Astrocyte of the hippocampus (primary cell): ENCODE results near the gene CILP2.
A peak's percentile ranks its signal among the peaks of the same experiment; 100 is the strongest.

Experiments
- DNase-seq: peaks from one replicate; pipeline ENCODE4 v3.0.0; 2011; ENCODE audit warnings: low read depth, low spot score

Gene CILP2

DNA sequence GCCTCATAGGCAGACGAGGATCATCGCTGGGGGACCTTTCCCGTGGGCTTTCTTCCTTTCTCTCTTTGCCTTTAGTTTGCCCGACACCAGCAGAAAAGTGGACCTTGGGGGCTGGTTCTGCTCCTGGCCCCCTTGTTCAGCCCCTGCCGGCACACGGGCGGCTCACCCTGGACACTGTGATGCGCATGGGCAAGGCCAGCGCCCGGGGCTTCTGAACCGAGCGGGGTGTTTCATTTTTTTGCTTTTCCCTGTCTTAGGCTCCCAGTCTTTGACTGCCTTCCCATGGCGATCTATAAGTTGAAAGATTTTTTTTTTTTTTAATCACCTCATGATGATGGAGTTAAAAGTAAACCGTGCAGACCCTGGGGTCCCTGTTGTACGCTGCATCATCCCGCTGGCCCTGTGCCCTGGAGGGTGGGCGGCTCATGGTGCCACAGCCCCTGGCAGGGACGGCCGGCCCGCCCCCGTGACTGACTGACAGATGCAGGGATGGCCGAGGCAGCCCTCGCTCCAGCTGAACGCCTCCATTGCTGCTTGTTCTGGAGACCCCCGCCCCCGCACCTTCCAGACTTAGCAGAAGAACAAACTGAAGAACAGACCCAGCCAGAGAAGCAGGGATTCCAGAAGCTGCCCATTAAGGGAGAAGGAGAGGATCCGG is 32.3 kb upstream of the CILP2 start:
- no peak for DNase-seq

DNA sequence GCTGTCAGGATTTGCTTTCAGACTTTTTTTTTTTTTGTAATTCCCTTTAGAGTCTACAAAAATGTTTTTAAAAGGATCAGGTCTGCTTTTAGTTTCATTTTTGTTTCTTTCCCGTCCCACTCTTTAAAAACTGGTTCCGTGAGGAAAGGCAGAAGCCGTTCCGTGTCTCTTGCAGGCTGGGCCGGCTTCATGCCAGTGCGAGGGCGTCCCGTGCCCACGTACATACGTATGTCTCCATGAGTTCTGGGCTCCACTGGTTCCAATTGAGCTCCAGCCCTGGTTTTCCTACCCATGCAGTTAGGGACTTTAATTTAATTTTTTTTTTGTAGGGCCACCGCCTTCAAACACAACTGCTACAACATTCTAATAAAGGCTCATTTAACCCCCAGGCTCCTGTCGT is 31.5 kb upstream of the CILP2 start:
- no peak for DNase-seq

DNA sequence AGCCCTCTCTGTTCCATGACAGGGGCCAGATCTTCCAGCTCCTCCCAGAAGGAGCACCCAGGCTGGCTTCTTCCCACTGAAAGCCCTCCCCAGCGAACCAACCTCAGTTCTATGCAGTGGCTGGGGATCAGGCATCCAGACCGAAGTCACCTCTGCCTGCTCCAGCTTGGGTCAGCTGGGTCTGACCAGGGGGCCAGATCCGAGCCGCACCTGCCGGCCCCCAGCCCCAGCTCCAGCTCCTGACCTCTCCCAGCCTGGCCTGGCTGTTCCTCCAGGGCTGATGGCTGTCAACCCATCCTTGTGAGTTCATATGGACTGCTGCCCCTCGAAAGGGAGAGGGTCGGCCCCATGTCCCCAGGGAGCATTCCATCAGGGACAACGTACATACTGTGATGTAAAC is 30.7 kb upstream of the CILP2 start:
- no peak for DNase-seq

DNA sequence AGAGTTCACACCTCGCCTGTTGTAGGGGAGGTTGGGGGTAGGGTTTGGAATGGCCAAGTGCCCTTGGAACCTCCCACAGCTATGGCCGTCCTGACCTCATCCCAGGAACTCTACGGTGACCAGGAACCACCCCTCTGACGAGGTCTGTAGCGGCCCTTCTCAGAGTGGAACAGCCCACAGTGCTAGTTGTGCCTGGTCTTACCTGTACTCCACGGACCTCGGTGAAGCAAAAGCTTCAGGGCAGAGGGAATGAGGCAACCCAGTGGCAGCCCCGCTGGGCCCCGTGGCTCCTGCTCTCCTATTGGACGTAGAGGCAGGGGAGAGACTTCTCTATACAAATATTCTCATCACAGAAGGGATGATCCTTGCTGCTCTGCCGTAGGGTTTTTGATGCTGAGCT is 29.8 kb upstream of the CILP2 start:
- DNase-seq, result no peak

DNA sequence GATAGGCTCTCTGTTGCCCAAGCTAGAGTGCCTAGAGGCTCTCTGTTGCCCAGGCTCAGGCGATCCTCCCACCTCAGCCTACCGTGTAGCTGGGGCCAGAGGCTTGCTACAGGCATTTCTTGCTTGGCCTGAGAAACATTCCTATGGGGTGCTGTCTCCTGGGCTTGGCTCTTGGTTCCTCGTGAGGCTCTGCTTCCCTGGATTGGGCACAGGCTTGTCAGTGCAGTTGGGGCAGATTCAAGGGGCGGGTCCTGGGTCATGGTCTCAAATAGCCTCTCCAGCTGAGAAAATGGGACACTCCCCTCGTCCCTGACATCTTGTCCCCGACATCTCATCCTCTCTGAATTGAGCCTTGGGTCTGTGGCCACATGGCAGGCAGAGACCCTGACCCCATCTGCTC is 27.6 kb upstream of the CILP2 start:
- DNase-seq, result no peak

DNA sequence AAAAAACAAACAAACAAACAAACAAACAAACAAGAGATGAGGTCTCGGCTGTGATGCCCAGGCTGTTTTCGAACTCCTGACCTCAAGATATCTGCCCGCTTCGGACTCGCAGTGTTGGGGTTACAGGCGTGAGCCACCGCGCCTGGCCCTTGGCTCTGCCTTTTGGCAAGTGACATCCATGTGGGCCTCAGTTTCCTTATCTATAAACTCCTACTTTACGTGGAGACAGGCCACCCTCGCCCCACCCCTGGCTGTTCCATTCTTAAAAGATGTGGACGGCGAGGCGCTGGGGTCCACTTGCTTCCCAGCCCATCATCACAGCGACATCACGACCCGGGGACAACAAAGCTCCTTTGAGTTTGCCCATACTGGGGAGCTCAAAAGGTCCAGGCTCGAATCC is 24.4 kb upstream of the CILP2 start:
- DNase-seq, result no peak

DNA sequence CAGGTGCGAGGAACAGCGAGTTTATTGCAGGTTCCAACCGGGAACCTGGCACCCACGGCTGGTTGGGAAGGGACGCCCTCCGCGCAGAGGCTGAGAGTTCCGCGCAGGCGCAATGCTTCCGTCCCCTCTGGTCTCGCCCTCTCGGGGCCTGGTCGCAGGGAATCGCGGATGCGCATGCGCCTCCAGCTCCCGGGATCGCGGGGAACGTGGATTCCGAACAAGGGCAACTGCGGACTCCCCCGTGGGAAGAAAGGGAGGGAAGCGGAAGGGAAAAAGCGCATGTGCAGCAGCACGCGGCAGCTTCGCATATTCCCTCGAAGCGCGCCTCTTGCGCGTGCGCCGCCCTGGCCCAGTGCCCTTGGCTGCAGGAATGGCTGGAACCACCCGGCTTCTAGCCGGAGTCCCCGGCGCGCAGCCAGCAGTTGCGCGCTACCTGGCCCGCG is 23.8 kb upstream of the CILP2 start:
- peak; percentile 46 for DNase-seq

DNA sequence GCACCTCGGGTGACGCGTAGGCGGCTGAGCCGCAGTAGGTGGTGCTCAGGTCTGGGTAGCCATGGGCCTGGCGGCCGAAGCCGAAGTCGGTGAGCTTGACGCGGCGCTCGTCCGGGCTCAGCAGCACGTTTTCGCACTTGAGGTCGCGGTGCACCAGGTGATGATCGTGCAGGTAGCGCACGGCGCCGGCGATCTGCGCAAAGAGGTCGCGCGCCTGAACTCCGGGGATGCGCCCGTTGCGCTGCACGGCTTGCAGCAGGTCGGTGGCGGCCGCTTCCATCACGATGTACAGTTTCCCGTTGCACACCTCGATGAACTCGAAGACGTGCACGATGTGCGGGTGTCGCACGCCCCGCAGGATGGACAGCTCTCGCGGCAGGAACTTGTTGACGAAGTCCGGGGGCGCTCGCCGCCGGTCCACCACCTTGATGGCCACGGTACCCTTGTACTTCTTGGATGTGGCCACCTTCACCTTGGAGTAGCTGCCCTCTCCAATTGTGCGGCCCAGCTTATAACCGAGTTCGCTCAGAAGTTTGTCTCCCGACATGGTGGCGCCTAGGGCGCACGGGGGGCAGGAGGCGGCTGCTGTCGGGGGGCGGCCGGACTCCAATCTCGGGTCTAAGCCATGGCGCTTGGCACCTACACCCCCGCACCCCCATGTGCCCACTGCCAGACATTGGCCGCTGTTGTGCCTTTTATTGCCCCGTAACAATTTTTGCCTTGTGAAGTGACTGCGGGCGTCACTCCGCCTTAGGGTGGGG is 23.0 kb upstream of the CILP2 start, which contains the start of gene TSSK6:
TSSK6 (minus strand) TSS at position 668 of the 761 bp plus-strand sequence; CDS start at position 547, 121 bp downstream.
- no peak for DNase-seq

DNA sequence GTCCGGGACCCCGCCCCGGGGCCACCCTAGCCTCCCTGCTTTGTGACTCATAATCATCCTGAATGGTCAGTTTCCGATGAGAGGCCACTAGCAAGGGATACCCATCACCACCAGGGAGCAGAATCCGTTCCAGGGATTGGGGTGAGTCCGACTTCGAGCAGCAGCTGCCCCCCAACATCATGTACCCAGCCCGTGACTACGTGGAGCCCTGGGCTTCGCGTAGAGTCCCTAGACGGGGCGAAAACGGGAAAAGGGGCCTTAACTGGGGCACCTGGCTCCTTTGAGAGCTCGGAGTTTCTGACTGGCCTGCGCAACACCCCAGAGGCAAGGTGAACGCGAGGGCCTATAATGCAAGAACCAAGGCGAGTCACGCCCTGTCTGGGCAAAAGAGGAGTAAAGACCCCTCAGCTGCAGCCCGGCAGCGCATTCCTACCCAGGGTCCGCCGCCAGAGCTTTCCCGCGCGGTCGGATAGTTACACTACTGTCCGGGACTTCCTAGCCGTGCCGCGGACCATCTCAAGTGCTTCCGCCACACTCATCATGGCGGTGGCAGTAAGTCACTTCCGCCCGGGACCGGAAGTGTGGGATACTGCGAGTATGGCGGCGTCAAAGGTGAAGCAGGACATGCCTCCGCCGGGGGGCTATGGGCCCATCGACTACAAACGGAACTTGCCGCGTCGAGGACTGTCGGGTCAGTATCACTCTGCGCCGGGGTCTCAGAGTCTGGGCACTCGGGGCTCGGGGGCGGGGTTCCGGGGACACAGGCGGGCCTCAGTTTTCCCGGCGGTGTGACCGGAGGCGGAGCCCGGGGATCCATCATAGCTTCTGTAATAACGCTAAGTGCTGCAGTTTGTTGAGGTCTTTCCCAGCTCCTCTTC is 22.2 kb upstream of the CILP2 start, which contains the start of gene NDUFA13:
NDUFA13 (plus strand) TSS at position 584 of the 878 bp plus-strand sequence; CDS start at position 598, 14 bp downstream.
- peak; percentile 97 for DNase-seq

DNA sequence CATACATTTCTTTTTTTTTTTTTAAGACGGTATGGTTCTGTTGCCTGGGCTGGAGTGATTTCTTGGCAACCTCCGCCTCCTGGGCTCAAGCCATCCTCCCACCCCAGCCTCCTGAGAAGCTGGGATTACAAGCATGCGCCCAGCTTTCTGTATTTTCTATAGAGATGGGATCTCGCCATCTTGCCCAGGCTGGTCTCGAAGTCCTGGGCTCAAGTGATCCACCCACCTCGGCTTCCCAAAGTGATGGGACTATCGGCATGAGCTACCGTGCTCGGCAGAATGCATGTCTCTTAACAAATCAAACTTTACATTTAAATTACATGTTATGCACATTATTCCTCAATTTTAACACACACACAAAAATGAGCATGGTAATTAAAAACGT is 20.8 kb upstream of the CILP2 start:
- no peak for DNase-seq

DNA sequence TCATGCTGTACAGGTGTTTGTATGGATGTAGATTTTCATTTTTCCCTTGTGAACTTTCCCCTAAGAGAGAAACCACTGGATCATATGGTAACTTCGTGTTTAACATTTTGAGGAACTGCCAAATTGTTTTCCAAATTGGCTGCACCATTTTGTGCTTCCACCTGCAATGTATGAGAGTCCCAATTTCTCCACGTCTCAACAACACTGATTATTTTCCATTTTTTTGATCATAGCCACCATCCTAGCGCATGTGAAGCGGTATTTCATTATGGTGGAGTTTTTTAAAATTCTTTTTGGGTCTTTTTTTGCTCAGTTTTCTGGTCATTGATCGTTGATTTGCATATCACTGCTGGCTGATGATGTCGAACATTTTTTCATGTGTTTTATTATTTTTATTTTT is 17.1 kb upstream of the CILP2 start:
- DNase-seq, result no peak

DNA sequence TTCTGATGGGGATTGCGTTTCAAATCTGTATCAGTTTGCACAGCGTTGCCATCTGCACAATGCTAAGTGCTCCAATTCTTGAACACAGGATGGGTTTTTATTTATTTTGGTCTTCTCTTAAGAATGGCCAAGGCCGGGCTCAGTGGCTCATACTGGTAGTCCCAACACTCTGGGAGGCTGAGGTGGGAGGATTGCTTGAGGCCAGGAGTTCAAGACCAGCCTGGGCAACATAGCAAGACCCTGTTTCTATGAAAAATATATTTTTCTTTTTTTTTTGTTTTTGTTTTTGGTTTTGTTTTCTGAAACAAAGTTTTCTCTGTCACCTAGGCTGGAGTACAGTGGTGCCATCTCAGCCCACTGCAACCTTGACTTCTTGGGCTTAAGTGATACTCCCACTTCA is 14.9 kb upstream of the CILP2 start:
- no peak for DNase-seq

DNA sequence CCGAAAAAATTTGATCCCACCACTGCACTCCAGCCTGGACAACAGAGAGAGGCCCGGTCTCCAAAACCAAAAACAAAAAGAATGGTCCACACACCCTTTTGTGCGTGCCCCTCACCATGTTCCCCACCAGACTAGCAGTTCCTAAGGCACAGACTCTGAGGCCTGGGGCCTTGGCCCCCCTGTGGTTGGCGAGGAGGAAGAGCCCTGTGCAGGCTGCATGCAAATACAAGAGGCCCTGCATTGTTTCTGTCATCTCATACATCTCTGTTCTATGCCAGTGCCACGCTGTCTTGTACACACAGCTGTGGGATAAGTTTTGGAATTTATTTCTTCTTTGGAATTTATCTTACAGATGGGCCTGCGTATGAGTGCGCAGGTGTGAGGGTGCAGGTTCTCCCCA is 14.0 kb upstream of the CILP2 start:
- DNase-seq, result no peak

DNA sequence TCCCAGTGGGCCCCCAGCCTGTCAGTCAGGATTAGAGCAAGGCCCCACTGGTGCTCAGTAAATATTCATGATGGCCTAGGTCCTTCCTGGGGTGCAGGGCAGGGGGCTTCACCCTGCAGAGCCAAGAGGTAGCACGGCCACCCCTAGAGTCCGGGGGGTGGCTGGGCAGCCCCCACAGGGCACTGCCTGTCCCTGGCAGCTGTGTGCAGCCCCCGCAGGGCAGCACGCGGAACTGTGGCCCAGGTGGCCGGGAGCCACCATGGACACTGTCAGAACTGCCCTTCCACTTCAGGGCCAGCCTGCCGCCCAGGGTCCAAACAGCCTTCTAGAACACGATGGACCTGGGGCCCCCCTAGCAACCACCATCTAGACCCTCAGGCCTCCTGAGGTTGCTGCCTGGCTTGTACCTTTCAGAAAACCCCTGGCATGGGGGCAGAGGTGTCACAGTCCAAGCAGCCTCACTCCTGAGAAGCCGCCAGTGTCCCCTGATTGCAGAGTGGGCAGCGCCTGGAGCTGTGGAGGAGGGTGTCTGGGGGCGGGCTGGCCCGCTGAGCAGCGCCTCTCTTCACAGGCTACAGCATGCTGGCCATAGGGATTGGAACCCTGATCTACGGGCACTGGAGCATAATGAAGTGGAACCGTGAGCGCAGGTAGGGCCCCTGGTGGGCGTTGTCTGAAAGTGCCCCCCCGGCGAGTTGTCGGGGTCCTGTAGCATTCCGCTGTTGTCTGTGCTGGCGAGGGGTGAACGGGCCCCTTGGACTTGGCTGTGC is 12.3 kb upstream of the CILP2 start:
- no peak for DNase-seq

DNA sequence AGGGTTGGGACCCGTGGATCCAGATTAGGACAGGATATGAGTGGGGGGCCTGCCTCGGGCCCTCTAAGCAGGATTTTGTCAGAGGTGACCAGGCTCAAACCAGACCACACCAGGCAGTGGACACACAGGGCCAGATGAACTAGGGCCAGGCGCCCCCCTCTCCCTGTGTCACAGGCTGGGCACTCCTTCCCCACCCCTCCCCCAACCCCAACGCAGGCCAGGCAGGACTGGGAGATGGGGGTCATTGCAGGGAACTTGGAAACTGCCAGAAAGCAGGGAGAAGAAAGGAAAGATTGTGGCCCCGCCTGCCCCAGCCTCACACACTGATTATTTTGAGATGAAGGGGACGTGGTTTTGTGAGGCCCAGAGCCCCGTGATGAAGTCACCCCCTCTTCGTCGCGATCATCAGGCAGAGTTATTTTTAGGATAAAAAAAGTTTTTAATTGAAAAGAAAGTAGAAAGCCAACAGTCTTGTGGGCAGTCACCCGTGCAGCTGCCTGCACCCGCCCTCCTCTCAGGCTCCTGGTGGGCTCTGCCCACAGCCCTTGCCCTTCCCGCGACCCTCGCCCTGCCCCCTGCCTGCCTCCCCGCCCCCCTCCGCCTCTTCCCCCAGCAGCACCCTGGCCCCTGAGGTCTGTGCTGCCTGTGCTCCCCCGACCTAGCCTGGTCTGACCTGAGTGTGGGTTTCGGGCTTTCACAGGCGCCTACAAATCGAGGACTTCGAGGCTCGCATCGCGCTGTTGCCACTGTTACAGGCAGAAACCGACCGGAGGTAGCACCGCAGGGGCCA is 11.3 kb upstream of the CILP2 start:
- no peak for DNase-seq

DNA sequence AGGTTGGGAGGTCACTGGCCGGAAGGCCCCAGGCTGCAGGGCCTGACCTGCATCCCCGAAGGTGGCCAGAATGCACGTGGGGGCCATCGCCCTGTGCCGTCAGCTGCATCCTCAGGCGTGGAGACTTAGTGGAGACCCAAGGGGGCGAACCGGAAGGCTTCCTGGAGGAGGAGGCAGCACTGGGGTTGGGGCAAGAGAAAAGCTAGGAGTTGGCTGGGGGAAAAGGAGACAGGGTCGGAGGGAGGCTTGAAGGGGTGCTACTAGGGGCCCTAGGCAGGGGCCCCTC is 10.8 kb upstream of the CILP2 start:
- DNase-seq, result no peak

DNA sequence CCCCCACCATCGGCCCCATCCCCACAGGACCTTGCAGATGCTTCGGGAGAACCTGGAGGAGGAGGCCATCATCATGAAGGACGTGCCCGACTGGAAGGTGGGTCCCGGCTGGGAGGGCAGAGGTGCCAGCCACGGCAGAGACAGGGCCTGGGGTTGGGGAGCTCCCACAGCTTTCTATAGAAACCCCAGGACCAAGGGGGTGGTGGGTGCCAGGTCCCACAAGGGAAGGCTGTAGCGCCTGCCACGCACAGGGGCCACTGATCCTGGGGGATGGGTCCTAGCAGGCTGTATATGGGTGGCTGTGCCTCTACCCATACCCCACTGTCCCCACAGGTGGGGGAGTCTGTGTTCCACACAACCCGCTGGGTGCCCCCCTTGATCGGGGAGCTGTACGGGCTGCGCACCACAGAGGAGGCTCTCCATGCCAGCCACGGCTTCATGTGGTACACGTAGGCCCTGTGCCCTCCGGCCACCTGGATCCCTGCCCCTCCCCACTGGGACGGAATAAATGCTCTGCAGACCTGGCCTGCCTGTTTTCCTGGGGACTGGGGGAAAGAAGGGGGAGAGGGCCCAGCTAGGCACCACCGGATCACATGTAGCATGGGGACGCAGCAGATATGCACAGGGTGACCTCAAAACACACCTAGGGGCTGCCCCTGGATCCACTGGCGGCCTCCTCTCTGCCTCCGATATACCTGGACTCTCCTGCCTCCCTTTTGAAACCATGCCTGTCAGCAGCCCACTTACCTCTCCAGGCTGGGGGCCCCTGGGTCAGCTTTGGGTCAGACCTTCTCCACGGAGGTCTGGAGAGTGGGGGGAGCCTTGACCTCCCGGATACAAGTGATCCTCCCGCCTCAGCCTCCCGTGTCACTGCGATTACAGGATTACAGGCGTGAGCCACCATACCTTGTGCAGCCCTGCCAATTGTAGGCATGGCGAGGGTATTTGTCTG is 10.1 kb upstream of the CILP2 start:
- DNase-seq, result no peak

DNA sequence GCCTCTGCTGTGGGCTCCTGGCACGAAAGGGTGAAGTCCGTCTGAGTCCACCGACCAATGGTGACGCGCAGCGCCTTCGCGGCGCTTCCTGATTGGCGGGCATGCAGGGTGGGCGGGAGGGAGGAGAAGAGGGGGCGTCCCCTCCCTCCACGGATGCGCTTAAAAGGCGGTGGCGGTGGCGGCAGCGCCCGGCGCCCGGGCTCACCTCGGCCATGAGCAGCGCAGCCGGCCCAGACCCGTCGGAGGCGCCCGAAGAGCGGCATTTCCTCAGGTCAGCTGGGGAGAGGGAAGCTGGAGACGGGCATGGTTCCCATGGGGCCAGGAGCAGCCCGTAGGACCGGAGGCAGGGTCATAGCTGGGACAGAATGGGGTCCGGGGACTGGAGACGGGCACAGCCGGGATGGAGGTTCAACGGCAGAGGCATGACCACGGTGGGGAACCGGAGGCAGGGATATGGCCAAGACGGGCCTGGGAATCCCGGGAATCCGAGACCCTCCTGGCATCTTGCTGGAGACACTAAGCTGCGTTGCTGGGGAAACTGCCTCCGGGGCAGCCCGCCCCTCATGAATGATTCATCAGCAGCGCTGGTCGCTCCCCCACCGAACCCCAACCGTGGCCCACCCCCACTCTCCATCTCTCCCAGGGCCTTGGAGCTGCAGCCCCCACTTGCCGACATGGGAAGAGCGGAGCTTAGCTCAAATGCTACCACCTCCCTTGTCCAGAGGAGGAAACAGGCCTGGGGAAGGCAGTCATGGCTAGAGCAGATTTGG is 9.2 kb upstream of the CILP2 start, which contains the start of gene YJEFN3:
YJEFN3 (plus strand) TSS at position 191 of the 770 bp plus-strand sequence; CDS start at position 213, 22 bp downstream.
- DNase-seq, result peak; percentile 88
